PC-9 (cell line): ENCODE data around the gene RAB24. TPM values are rescaled to one million over a fixed set of nuclear protein-coding genes. Genes with fewer than 3 reads are reported as not detected.

ENCODE experiments used
- BruUV-seq: library from RNA; stranded (reverse); fragments of 400-500 nt; replicated peaks from 2 replicates; lab custom pipeline; 2021; lab: Mats Ljungman, UMichigan
- CTCF ChIA-PET: fragments of 300-600 bp; sonication (Branson Sonifier 250); formaldehyde crosslinking; loops from one replicate; lab custom pipeline; 2022; ENCODE audit warnings: antibody characterized with exemption; lab: Charles Lee
- POLR2A ChIA-PET: fragments of 300-600 bp; sonication (Branson Sonifier 250); formaldehyde crosslinking; loops from one replicate; lab custom pipeline; 2022; ENCODE audit warnings: antibody characterized with exemption; ENCODE audit not compliant: unreplicated experiment; lab: Charles Lee
- DNase-seq, 2 experiments: peaks; one replicate each; pipeline versions ENCODE4 v3.0.0 to v3.0.0-alpha.2; 2015 to 2022; ENCODE audit warnings: mixed read lengths in 1 of 2
- H2AFZ ChIP-seq: fragments of 200-600 bp; sonication (generic); 2 replicates; pipeline ENCODE4 v1.8.1; 2017; ENCODE audit warnings: antibody characterized with exemption
- H3F3A ChIP-seq: fragments of 200-600 bp; sonication (generic); 2 replicates; pipeline ENCODE4 v1.8.1; 2017; ENCODE audit warnings: antibody characterized with exemption, mild to moderate bottlenecking, low read depth; ENCODE audit not compliant: insufficient read depth
- H3K27ac ChIP-seq: fragments of 200-600 bp; sonication (generic); 2 replicates; pipeline ENCODE4 v1.6.1; 2016; ENCODE audit warnings: mixed run types
- H3K27me3 ChIP-seq: fragments of 200-600 bp; sonication (generic); 2 replicates; pipeline ENCODE4 v1.6.1; 2016; ENCODE audit warnings: low read depth, mixed run types; ENCODE audit not compliant: insufficient read depth
- H3K36me3 ChIP-seq: fragments of 200-600 bp; sonication (generic); 2 replicates; pipeline ENCODE4 v1.6.1; 2016; ENCODE audit warnings: low read depth, mixed run types
- H3K4me1 ChIP-seq: fragments of 200-600 bp; sonication (generic); replicated peaks from 2 replicates; pipeline ENCODE4 v1.6.1; 2016; ENCODE audit warnings: mixed run types; ENCODE audit not compliant: insufficient read depth
- H3K4me2 ChIP-seq: fragments of 200-600 bp; sonication (generic); 2 replicates; pipeline ENCODE4 v1.6.1; 2017; ENCODE audit warnings: mixed run types
- H3K4me3 ChIP-seq: fragments of 200-600 bp; sonication (generic); 2 replicates; pipeline ENCODE4 v1.6.1; 2016; ENCODE audit warnings: mixed run types
- H3K79me2 ChIP-seq: fragments of 200-600 bp; sonication (generic); 2 replicates; pipeline ENCODE4 v1.6.1; 2017; ENCODE audit warnings: low read depth, mixed run types
- H3K9me2 ChIP-seq: fragments of 200-600 bp; sonication (generic); 2 replicates; pipeline ENCODE4 v1.8.1; 2017; ENCODE audit warnings: mild to moderate bottlenecking; ENCODE audit not compliant: insufficient read depth
- H3K9me3 ChIP-seq: fragments of 200-600 bp; sonication (generic); 2 replicates; pipeline ENCODE4 v1.8.1; 2016; ENCODE audit warnings: low read depth; ENCODE audit not compliant: insufficient read depth
- H4K20me1 ChIP-seq: fragments of 200-600 bp; sonication (generic); 2 replicates; pipeline ENCODE4 v1.8.1; 2017; ENCODE audit not compliant: insufficient read depth
- EZH2 ChIP-seq: fragments of 200-600 bp; sonication (generic); IDR thresholded peaks from 2 replicates; pipeline ENCODE4 v1.8.0; 2017; ENCODE audit warnings: antibody characterized with exemption, low read depth
- intact Hi-C: fragments of 100-400 bp; cut with micrococcal nuclease; formaldehyde crosslinking; loops from one replicate; pipeline ENCODE4 v1.10.0; 2022; ENCODE audit not compliant: unreplicated experiment
- total RNA-seq: library from RNA; stranded (reverse); gene quantifications from 2 replicates; pipeline ENCODE4 v1.2.3, GENCODE V29; 2021
- TF ChIP-seq, protein P1 (sequence below): fragments of 200-600 bp; sonication (generic); conservative IDR thresholded peaks from 2 replicates; pipeline ENCODE4 v1.6.1; 2017; ENCODE audit warnings: mixed run types, antibody characterized with exemption, mild to moderate bottlenecking, moderate library complexity

RAB24 gene
- total RNA-seq, 1 experiment from 2014 or later, result 16.9 TPM

DNA sequence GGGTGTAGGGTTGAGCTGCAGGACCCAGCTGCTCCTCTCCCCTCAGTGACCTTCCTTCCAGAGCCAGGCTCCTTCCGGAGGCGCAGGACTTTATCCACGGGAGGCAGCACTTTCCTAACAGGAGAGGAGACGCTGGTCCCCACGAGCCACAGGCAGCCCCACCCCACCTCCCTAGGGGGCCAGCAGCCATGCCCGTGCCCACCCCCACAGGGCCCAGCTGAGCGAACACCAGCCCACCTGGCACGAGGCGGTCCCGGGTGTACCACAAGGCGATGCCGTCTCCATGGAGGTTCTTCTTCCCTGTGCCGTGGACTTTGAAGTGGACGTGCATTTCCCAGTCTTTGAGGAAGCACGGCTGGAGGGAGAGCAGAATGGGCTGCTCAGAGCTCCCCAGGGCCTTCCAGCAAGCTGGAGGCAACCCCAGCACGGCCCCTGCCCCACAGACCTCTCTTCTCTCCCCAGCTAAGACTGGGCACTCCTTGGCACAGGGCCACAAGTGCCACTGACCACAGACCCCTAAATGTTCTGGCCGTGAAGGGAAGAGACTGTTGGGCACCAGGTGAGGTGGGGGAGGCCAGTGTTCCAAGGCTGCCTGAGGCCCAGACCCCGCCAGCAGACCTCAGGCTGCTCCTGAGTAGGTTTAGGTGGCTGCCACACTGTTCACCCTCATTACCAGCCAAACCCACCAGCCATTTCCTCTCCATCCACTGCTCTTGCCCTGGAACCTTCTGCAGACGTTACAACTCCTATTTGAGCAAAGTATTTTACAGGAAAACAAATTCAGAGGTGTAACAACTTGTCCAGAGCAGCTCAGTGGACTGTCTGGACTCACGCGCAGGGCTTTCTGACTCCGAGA is 35.0 kb upstream of the RAB24 start:
- DNase-seq, result no peak
- TF ChIP-seq EZH2, result no peak
- TF ChIP-seq, protein P1, sequence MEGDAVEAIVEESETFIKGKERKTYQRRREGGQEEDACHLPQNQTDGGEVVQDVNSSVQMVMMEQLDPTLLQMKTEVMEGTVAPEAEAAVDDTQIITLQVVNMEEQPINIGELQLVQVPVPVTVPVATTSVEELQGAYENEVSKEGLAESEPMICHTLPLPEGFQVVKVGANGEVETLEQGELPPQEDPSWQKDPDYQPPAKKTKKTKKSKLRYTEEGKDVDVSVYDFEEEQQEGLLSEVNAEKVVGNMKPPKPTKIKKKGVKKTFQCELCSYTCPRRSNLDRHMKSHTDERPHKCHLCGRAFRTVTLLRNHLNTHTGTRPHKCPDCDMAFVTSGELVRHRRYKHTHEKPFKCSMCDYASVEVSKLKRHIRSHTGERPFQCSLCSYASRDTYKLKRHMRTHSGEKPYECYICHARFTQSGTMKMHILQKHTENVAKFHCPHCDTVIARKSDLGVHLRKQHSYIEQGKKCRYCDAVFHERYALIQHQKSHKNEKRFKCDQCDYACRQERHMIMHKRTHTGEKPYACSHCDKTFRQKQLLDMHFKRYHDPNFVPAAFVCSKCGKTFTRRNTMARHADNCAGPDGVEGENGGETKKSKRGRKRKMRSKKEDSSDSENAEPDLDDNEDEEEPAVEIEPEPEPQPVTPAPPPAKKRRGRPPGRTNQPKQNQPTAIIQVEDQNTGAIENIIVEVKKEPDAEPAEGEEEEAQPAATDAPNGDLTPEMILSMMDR, result no peak
- no peaks in the 10 kb centered on the region for H3K9me2 ChIP-seq
- H3K36me3 ChIP-seq, result peaks cover 23% of the 10 kb centered on the region
- peaks cover 20% of the 10 kb centered on the region for H3F3A ChIP-seq
- no peaks in the 10 kb centered on the region for H3K9me3 ChIP-seq
- CTCF ChIA-PET, result no interaction called here
- peaks cover 24% of the 10 kb centered on the region; the same call in 1 of the 2 replicates for H4K20me1 ChIP-seq
- no peak overlapping the region for H2AFZ ChIP-seq
- POLR2A ChIA-PET, result no interaction called here
- BruUV-seq, result no TSS peak
- no peak overlapping the region; the same call in 1 of the 2 replicates for H3K27ac ChIP-seq
- peaks cover 18% of the 10 kb centered on the region for H3K4me1 ChIP-seq
- H3K4me3 ChIP-seq, result no peak overlapping the region
- H3K27me3 ChIP-seq, result no peaks in the 10 kb centered on the region
- peak overlapping the region; percentile 16; the same call in 1 of the 2 replicates for H3K4me2 ChIP-seq
- intact Hi-C loops, result no loop called here
- peaks cover 35% of the 10 kb centered on the region for H3K79me2 ChIP-seq

DNA sequence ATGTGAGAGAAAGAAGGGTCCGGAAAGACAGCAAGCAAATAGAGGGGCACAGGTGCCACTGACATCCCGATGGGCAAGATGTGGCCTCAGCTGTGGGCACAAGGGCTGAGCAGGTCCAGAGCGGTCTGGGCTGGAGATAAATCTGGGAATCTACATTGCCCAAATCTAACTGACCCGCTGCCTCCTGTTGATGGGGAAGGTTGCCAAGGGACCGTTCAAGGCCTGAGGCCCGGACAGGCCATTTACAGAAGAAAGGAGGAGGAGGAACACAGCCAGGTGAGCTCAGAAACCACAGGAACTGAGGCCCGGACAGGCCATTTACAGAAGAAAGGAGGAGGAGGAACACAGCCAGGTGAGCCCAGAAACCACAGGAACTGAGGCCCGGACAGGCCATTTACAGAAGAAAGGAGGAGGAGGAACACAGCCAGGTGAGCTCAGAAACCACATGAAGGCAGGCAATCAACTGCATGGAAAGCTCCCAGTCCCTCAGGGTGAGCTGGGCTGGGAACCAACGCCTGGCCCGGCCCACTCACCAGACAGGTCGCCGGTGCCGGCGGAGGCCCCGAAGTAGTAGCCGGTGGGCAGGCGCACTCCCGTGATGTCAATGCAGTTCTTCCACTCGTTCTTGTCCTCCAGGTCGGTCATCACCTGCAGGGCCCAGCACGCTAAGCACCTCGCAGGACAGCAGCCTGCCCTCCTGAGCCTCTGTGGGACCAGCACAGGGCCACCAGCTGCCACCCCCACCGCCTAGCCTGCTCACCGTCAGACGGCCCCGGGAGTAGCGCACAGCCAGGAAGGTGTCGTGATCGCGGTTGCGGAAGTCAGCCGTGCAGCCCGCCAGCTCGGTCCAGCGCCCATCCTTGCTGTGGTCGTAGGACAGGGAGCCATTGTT is 33.3 kb upstream of the RAB24 start:
- H2AFZ ChIP-seq, result no peak overlapping the region
- peaks cover 20% of the 10 kb centered on the region; the same call in 1 of the 2 replicates for H3F3A ChIP-seq
- BruUV-seq, result no TSS peak
- H3K4me2 ChIP-seq, result no peak overlapping the region
- no peak for TF ChIP-seq EZH2
- TF ChIP-seq, protein P1, result no peak
- peaks cover 18% of the 10 kb centered on the region for H3K4me1 ChIP-seq
- H3K9me3 ChIP-seq, result no peaks in the 10 kb centered on the region
- CTCF ChIA-PET, result interaction anchor here (0.7 to 0.8 kb wide), 2 partner anchors 27 to 54 kb away, joined by 3 to 4 read pairs; no protein-coding TSS in a partner anchor
- no peak overlapping the region for H3K27ac ChIP-seq
- no peaks in the 10 kb centered on the region for H3K9me2 ChIP-seq
- intact Hi-C loops, result no loop called here
- no peak overlapping the region for H3K4me3 ChIP-seq
- POLR2A ChIA-PET, result no interaction called here
- H3K79me2 ChIP-seq, result peaks cover 22% of the 10 kb centered on the region; the same call in 1 of the 2 replicates
- H4K20me1 ChIP-seq, result peaks cover 30% of the 10 kb centered on the region; the same call in 1 of the 2 replicates
- no peak for DNase-seq
- no peaks in the 10 kb centered on the region for H3K27me3 ChIP-seq
- H3K36me3 ChIP-seq, result peaks cover 22% of the 10 kb centered on the region

DNA sequence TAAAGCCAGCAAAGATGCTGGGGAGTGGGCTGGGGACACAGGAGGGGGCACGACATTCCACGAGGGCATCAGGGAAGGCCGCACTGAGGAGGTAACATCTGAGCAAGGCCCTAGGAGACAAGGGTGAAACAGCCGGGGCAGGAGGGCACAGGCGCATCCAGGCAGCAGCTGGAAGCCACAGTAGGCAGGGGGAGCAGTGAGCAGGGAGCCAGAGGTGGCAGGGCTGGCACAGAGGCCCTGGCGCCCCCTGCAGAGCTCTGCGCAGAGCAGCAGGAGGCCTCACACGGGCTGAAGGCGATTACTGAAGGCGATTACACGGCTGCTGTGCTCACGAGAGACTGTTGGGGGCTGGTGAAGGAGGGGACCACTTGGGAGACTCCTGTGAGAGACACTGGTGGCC is 32.6 kb upstream of the RAB24 start:
- peaks cover 20% of the 10 kb centered on the region; the same call in 1 of the 2 replicates for H3F3A ChIP-seq
- no peak overlapping the region for H3K4me2 ChIP-seq
- H3K9me3 ChIP-seq, result no peaks in the 10 kb centered on the region
- POLR2A ChIA-PET, result no interaction called here
- CTCF ChIA-PET, result no interaction called here
- H3K27me3 ChIP-seq, result no peaks in the 10 kb centered on the region
- intact Hi-C loops, result no loop called here
- no peaks in the 10 kb centered on the region for H3K9me2 ChIP-seq
- peaks cover 30% of the 10 kb centered on the region; the same call in 1 of the 2 replicates for H4K20me1 ChIP-seq
- no peak overlapping the region for H2AFZ ChIP-seq
- peaks cover 18% of the 10 kb centered on the region for H3K4me1 ChIP-seq
- H3K79me2 ChIP-seq, result peaks cover 14% of the 10 kb centered on the region; the same call in 1 of the 2 replicates
- no peak for DNase-seq
- TF ChIP-seq, protein P1, result 0 out of 2 replicates have a peak, but pooled peaks have one; percentile 34
- TF ChIP-seq EZH2, result no peak
- H3K4me3 ChIP-seq, result no peak overlapping the region
- no TSS peak for BruUV-seq
- H3K36me3 ChIP-seq, result peaks cover 16% of the 10 kb centered on the region
- no peak overlapping the region for H3K27ac ChIP-seq
